RPMI8226 (cell line): ENCODE data around the gene MAN1A1.
"Not testable (repeated sequence)": the region's sequence is repeated elsewhere in the genome, so short reads cannot be mapped to it uniquely, and the experiment has no call there.

Experiments
- DNase-seq: peaks from one replicate; pipeline ENCODE4 v3.0.0-alpha.2; 2015

MAN1A1 gene

DNA sequence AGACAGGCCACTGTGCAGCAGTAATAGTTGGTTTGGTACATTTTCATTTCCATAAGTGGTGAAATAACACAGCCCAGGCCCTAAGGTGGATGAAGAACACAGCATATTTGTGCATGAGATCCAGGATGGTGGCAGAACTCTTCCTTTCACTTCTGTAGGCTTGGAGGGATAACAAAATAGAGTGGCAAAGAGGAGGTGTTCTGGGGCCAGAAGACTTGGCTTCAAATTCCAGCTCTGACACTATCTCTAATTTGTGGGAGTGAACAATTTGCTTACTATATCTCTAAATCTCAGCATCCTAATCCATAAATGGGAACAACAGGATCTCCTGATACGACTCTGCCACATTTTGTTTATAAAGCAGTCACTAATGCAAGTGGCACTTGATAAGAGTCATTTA, 159.4 kb downstream of the MAN1A1 start:
- no peak for DNase-seq

GRCh38 chr6:119189498-119189897, 160.1 kb downstream of the MAN1A1 start:
- DNase-seq: no peak

GRCh38 chr6:119187596-119187995, 162.0 kb downstream of the MAN1A1 start:
- DNase-seq: no peak

GRCh38 chr6:119186490-119186889, 163.1 kb downstream of the MAN1A1 start:
- no peak for DNase-seq

GRCh38 chr6:119184008-119184648, 165.4 kb downstream of the MAN1A1 start:
- DNase-seq: no peak

DNA sequence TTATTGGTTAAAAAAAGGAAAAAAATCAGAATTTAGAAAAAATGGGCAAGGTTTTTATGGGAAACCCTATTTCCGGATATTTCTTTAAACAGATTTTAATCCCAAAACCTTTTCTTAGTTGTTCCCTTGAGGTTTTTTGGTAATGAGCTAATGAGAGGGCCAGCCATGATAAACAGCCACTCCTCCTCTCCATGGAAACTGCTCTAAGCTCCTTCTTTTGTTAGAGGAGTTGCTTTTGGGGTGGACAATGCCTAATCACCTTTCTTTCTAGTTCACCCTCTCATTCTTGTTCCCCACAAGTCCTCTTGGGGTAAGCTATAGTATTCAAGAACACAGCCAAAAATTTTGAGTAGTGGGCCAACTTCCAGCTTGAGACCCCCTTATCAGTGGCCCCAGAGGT, 166.1 kb downstream of the MAN1A1 start:
- no peak for DNase-seq

DNA sequence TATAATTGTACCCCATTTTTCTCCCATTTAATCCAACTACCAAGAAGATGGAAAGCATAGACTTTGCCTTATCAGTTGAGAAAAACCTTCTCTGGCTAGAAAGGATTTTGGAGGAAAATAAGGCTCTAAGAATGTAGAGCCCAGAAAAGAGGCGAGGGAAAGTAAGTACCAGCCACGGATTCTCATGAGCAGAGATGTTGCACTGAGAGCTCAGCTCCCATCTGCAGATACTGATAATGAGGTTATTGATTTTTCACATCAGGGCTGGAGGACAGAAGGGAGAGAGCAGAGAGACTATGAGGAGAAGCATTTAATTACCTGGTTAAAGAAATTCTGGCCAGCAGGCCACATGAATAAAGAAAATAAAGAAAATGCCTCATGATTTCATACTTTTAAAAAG, 166.7 kb downstream of the MAN1A1 start:
- DNase-seq: no peak

DNA sequence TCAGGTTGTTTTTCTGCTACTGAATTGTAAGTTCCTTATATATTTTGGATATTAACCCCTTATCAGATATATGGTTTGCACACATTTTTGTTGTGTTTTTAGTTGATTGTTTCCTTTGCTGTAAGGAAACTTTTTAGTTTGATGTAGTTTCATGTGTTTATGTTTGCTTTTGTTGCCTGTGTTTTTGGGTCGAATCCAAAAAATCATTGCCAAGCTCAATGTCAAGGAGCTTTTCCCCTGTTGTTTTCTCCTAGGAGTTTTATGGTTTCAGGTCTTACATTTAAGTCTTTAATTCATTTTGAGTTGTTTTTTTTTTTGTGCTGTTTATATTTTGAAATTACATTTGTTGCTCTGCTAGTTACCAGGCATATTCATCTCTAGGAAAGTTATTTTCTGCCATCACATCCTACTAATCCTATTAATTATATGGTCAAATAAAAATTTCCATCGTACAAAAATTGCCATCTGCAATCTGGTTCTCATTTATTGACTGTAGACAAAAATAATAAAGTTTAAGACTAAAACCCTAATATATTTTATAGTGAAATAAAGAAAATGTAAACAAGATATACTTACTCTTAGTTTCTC, 167.3 kb downstream of the MAN1A1 start:
- DNase-seq: no peak

DNA sequence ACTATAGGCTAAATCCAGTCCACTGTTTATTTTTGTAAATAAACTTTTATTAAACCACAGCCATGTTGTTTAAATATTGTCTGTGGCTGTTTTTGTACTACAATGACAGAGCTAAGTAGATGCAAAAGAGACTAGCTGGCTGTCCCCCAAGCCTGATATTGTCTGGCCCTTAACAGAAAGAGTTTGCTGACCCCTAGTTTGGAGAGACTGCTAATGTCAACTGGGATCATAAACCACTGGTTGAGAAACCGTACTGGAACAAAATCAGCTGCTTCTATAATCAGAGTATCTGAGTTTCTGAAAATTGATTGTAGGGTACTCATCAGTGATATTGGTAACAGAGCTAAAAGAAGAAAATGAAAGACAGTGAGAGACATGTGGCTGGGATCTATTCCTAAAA, 168.5 kb downstream of the MAN1A1 start:
- no peak for DNase-seq

DNA sequence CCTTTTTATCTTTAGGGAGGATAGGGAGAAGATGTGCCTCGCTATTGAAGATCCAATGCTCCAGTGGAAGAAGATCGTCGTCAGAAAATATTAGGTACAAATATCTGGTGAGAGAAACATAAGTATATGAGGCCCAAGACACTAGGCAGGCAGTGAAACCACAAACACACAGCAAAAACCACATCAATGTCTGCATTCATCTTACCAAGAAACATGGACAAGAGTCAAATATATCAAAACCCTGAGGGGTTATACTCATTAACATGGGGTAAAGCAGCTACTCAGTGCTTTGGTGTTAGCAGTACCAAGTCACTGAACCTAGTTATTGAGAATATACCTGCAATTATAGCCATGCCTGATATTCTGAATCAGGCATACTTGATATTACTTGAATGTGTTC, 169.7 kb downstream of the MAN1A1 start:
- no peak for DNase-seq

DNA sequence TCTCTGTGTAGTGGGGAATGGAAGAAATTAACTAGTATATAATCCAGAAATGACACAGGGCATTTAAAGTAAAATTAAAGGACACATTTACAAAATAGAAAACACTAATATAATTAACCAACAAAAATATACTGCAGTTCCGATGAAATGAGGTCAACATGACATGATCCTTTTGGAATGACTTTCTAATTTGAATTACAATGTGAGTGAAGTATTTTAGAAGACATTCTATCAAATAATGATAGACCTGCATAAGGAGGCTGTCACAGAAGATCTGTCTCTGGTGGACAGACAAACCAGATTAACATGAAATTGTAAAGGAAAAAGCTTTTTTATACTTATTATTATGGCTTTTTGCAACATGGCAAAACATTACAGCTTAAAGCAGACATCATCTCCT, 170.5 kb downstream of the MAN1A1 start:
- DNase-seq: no peak

DNA sequence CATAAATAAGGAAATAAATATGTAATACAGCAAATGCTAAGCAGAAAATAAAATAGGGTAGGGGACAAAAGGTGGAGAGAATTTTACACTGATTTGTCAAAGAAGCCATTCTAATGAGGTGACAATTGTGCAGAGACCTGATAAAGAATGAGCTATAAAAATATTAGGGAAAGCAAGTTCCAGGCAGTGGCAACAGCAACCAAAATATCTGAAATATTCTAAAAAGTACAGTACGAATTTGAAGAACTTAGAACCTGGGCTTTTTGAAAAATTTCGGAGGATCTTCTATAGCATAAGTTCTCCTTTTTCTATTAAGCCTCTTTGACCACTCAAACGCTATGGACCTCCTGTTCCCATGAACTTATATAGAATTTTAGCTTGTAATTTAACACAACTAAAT, 173.1 kb downstream of the MAN1A1 start:
- no peak for DNase-seq

GRCh38 chr6:119174879-119175817, 174.4 kb downstream of the MAN1A1 start:
- DNase-seq: no peak

DNA sequence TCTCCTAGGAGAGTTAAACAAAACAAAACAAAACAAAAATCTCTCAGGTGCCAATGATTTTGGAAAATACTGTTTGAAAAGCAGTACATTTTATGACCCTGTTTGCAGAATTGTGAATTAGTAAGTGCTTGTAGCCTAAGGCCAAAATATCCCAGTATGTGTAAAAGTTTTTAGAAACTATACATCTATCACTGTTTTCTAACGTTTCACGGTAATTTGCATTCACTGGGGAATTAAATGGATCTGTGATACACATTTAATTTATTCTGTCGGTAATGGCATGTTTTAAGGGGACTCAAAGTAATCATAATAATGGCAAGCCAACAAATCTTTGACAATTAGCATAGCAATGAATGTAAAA, 175.5 kb downstream of the MAN1A1 start:
- DNase-seq: no peak

GRCh38 chr6:119173249-119174084, 176.1 kb downstream of the MAN1A1 start:
- DNase-seq: no peak

DNA sequence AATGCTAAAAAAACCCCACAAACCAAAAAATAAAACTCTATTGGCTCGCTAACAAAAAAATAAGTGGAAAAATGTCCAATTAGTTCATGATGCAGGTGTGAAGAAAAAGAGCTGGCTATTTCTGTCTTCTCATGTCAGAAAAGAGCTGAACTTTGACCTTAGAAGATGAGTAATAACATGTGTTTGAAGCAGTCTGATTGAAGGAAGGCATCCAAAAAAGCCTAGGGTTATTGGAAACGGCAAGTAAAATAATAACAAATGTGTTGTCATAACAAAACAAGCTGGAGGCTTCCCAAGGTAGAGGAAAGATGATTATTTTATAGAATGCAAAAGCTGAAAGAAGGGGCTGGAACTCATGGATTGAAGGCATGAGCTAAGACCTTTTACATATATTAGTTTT, 176.7 kb downstream of the MAN1A1 start:
- no peak for DNase-seq

DNA sequence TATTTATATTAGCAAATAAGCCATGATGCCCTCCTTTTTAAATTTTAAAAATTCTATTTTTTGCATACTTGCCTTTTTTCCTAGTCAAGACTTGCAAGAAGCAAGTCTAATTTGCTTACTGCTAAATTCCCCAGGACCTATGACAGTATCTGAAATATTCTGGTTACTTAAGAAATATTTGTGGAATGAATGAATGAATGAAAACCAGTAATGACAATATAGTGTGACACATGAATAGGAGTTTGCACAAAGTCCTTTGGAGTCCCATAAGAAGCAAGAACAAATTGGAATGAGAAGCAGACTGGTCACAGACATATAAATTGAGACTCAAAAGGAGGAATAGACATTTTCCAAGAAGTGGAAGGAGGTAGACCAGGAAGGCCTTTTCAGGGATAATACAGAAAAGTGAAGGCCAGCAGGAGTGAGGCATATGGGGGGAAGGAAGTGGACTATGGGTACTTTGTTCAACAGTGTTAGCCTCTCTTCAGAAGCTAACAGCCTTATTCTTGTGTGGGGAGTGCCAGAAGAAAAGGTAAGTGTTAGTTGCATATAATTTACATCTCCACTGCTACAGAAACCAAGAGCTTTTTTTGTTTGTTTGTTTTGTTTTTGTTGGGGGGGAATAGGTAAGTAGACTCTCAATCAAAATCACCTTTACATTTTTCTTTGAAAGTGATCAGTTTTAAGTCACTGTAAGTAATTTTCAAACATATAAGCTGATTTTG, 177.5 kb downstream of the MAN1A1 start:
- no peak for DNase-seq

DNA sequence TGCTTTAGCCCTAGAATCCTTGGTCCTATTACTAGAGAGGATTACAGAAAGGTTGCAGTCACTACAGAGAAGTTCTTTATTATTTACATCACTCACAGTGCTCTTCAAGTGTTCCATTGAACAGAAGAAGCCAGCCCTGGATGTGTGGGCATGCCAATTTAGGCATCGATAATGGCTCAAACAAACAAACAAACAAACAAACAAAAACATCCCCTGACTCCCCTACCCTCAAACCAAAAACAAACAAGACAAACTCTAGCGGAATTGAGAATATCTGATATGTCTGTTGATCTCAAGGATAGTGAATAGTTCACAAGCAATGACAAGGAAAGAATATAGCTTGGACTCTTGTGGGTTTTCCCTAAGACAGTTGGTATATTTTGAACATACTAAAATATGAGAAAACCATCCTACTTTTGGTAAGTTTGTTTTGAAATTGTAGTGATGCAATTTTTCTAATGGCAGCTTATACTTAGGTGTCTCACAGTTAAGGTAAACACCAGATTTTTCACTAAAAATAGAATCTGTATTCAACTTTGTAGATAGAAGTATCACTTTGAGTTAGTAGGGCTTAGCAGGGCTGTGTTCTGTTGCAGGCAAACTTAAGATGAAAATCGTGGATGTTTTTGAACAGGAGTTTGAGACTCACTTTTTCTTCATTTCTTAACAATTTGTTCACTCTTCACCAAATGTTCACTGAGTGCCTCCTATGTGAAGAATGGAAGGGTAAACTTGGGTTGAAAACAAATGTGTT, 178.3 kb downstream of the MAN1A1 start:
- no peak for DNase-seq

- no peak for DNase-seq
Observed at GRCh38 chr6:119170447-119171087, 179.0 kb downstream of the MAN1A1 start.

GRCh38 chr6:119170103-119170446, 179.5 kb downstream of the MAN1A1 start:
- DNase-seq: no peak

GRCh38 chr6:119169355-119169754, 180.2 kb downstream of the MAN1A1 start:
- not testable (repeated sequence) for DNase-seq
